A673 (cell line): ENCODE measurements around the gene ZNF565. TPM values are rescaled to one million over a fixed set of nuclear protein-coding genes. Genes with fewer than 3 reads are reported as not detected.
"Not testable (repeated sequence)": the region's sequence is repeated elsewhere in the genome, so short reads cannot be mapped to it uniquely, and the experiment has no call there.

Experiments used
- BruUV-seq: library from RNA; stranded (reverse); fragments of 400-500 nt; replicated peaks from 2 replicates; lab custom pipeline; 2021; lab: Mats Ljungman, UMichigan
- CTCF ChIA-PET: fragments of 300-600 bp; sonication (Branson Sonifier 250); formaldehyde crosslinking; loops from one replicate; lab custom pipeline; 2022; ENCODE audit warnings: antibody characterized with exemption; lab: Charles Lee
- POLR2A ChIA-PET: fragments of 300-600 bp; sonication (Branson Sonifier 250); formaldehyde crosslinking; loops from one replicate; lab custom pipeline; 2022; ENCODE audit warnings: antibody characterized with exemption; ENCODE audit not compliant: low non-redundant PET; lab: Charles Lee
- DNase-seq: peaks from one replicate; pipeline ENCODE4 v3.0.0-alpha.2; 2015; ENCODE audit warnings: low spot score
- H3K27ac ChIP-seq: fragments of 200-600 bp; sonication (generic); 2 replicates; pipeline ENCODE4 v1.5.1; 2016; ENCODE audit warnings: mixed run types, low read depth, mild to moderate bottlenecking, mixed read lengths, antibody characterized with exemption, low read length; ENCODE audit not compliant: poor library complexity, severe bottlenecking
- H3K27me3 ChIP-seq: fragments of 200-600 bp; sonication (generic); replicated peaks from 2 replicates; pipeline ENCODE4 v1.6.1; 2017; ENCODE audit warnings: mixed run types, low read depth, mild to moderate bottlenecking, mixed read lengths, antibody characterized with exemption, low read length; ENCODE audit not compliant: insufficient read depth, poor library complexity
- H3K36me3 ChIP-seq: fragments of 200-600 bp; sonication (generic); 2 replicates; pipeline ENCODE4 v1.6.1; 2016; ENCODE audit warnings: mixed run types, mild to moderate bottlenecking, mixed read lengths, antibody characterized with exemption, low read length; ENCODE audit not compliant: insufficient read depth, poor library complexity, severe bottlenecking
- H3K4me1 ChIP-seq: fragments of 200-600 bp; sonication (generic); 2 replicates; pipeline ENCODE4 v1.6.1; 2017; ENCODE audit warnings: mixed run types, mild to moderate bottlenecking, mixed read lengths, antibody characterized with exemption, low read length; ENCODE audit not compliant: insufficient read depth, poor library complexity, severe bottlenecking
- H3K4me3 ChIP-seq: fragments of 200-600 bp; sonication (generic); 2 replicates; pipeline ENCODE4 v1.5.1; 2016; ENCODE audit warnings: low read depth, mixed run types, mild to moderate bottlenecking, mixed read lengths, low read length; ENCODE audit not compliant: poor library complexity, severe bottlenecking
- H3K9me3 ChIP-seq: fragments of 200-600 bp; sonication (generic); 2 replicates; pipeline ENCODE4 v1.6.1; 2016; ENCODE audit warnings: mixed run types, low read depth, mild to moderate bottlenecking, mixed read lengths, antibody characterized with exemption, low read length; ENCODE audit not compliant: poor library complexity, severe bottlenecking
- EZH2 ChIP-seq: fragments of 200-600 bp; sonication (generic); IDR thresholded peaks from 2 replicates; pipeline ENCODE4 v1.6.1; 2017; ENCODE audit warnings: borderline replicate concordance, low read depth, mild to moderate bottlenecking, mixed read lengths, antibody characterized with exemption, low read length; ENCODE audit not compliant: poor library complexity, severe bottlenecking
- intact Hi-C: fragments of 100-400 bp; cut with micrococcal nuclease; formaldehyde crosslinking; loops from one replicate; pipeline ENCODE4 v1.10.0; 2022; ENCODE audit not compliant: unreplicated experiment
- total RNA-seq: library from RNA; stranded (reverse); gene quantifications from 2 replicates; pipeline ENCODE4 v1.2.3, GENCODE V29; 2021
- TF ChIP-seq, protein P1 (sequence below): fragments of 300-800, 200-600 bp; sonication (generic); conservative IDR thresholded peaks from 2 replicates; pipeline ENCODE4 v1.5.1; 2017; ENCODE audit warnings: low read depth, mild to moderate bottlenecking, antibody characterized with exemption, low read length, moderate library complexity, mixed read lengths

Gene ZNF565
- total RNA-seq, 1 experiment from 2014 or later = 7.2 TPM

DNA sequence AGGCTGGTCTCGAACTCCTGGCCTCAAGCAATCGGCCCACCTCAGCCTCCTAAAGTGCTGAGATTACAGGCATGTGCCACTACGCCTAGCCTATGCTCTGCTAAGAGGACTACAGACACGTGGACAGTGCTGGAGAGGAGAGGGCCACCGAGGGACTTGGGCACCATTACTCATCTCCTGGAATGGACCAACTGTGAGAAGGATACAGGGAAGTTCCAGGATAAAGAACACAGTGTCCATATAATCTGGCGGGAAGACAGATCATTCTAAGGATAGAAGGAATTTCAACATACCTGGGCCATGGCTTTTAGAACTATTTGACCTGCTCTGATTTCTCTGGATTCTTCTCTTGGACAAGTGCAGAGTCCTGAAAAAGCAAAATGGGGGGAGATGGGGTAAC, 12.8 kb downstream of the ZNF565 start:
- Histone ChIP-seq H3K36me3 (no peaks in the 10 kb centered on the region), H3K9me3 (no peaks in the 10 kb centered on the region), H3K27ac (no peak overlapping the region), H3K27me3 (no peaks in the 10 kb centered on the region), H3K4me1 (no peaks in the 10 kb centered on the region), H3K4me3 (no peak overlapping the region)
- POLR2A ChIA-PET = no interaction called here
- no TSS peak for BruUV-seq
- TF ChIP-seq, protein P1, sequence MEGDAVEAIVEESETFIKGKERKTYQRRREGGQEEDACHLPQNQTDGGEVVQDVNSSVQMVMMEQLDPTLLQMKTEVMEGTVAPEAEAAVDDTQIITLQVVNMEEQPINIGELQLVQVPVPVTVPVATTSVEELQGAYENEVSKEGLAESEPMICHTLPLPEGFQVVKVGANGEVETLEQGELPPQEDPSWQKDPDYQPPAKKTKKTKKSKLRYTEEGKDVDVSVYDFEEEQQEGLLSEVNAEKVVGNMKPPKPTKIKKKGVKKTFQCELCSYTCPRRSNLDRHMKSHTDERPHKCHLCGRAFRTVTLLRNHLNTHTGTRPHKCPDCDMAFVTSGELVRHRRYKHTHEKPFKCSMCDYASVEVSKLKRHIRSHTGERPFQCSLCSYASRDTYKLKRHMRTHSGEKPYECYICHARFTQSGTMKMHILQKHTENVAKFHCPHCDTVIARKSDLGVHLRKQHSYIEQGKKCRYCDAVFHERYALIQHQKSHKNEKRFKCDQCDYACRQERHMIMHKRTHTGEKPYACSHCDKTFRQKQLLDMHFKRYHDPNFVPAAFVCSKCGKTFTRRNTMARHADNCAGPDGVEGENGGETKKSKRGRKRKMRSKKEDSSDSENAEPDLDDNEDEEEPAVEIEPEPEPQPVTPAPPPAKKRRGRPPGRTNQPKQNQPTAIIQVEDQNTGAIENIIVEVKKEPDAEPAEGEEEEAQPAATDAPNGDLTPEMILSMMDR = no peak
- TF ChIP-seq EZH2 = no peak
- no peak for DNase-seq
- intact Hi-C loops = no loop called here
- CTCF ChIA-PET = no interaction called here

DNA sequence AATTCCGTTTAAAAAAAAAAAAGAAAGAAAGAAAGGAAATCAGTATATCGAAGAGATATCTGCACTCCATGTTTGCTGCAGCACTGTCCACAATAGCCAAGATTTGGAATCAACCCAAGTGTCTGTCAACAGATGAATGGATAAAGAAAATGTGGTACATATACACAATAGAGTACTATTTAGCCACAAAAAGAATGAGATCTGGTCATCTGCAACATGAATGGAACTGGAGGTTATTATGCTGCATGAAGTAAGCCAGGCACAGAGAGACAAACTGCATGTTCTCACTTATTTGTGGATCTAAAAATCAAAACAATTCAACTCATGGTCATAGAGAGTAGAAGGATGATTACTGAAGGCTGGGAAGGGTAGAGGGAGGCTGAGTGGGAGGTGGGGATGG, 16.3 kb downstream of the ZNF565 start:
- Histone ChIP-seq H3K4me1 (no peaks in the 10 kb centered on the region), H3K9me3 (no peaks in the 10 kb centered on the region), H3K36me3 (no peaks in the 10 kb centered on the region), H3K27ac (no peak overlapping the region), H3K27me3 (no peaks in the 10 kb centered on the region), H3K4me3 (no peak overlapping the region)
- TF ChIP-seq, protein P1 = no peak
- no peak for TF ChIP-seq EZH2
- no peak for DNase-seq
- ChIA-PET CTCF (no interaction called here), POLR2A (no interaction called here)
- no TSS peak for BruUV-seq
- intact Hi-C loops = no loop called here

DNA sequence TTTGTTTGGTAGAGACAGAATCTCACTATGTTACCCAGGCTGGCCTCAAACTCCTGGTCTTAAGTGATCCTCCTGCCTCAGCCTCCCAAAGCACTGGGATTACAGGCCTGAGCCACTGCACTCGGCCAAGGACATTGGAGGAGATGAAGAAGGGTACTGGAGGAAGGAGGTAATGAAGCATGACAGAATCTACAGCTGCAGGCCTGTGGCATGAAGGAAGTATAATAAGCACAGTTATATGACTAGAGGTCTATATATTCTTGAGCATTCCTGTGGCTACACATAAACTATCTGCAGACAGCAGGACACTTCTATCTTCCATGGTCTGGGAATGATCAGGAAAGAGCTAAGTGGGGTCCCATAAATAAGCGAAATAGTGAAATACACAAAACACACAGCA, 18.2 kb downstream of the ZNF565 start:
- Histone ChIP-seq H3K27ac (no peak overlapping the region), H3K4me1 (no peaks in the 10 kb centered on the region), H3K36me3 (no peaks in the 10 kb centered on the region), H3K27me3 (no peaks in the 10 kb centered on the region), H3K9me3 (no peaks in the 10 kb centered on the region), H3K4me3 (no peak overlapping the region)
- no peak for DNase-seq
- intact Hi-C loops = no loop called here
- ChIA-PET CTCF (no interaction called here), POLR2A (no interaction called here)
- TF ChIP-seq, protein P1 = no peak
- no peak for TF ChIP-seq EZH2
- BruUV-seq = no TSS peak

DNA sequence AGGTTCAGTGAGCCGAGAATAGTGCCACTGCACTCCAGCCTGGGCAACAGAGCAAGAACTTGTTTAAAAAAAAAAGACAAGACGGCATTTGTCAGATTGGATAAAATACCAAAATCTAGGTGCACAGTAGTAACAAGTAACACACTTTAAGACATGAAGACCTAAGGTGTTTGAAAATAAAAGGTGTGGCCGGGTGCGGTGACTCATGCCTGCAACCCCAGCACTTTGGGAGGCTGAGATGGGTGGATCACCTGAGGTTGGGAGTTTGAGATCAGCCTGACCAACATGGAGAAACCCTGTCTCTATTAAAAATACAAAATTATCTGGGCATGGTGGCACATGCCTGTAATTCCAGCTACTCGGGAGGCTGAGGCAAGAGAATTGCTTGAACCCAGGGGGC, 27.7 kb downstream of the ZNF565 start:
- H3K36me3 ChIP-seq, H3K27ac ChIP-seq, POLR2A ChIA-PET, DNase-seq, H3K27me3 ChIP-seq, intact Hi-C loops, H3K4me3 ChIP-seq, H3K4me1 ChIP-seq, H3K9me3 ChIP-seq, CTCF ChIA-PET, BruUV-seq: not testable (repeated sequence)
